ENCODE measurements around the gene EYS.

EYS gene

GRCh38 chr6:64803470-64804166 lies 903.4 kb downstream of the EYS start:
- DNase-seq = no peak

- no peak for DNase-seq
These were observed 914.5 kb downstream of the EYS start for GRCh38 chr6:64792534-64792933.

GRCh38 chr6:64789476-64789875 lies 917.5 kb downstream of the EYS start:
- no peak for DNase-seq

- DNase-seq = no peak
These were observed 920.3 kb downstream of the EYS start for GRCh38 chr6:64786736-64787135.

GRCh38 chr6:64782877-64783276 lies 924.1 kb downstream of the EYS start:
- no peak for DNase-seq

GRCh38 chr6:64777941-64778785 lies 928.9 kb downstream of the EYS start:
- no peak for DNase-seq

- DNase-seq = no peak
These were observed 930.7 kb downstream of the EYS start for GRCh38 chr6:64776359-64776758.

- DNase-seq = no peak
These were observed 932.1 kb downstream of the EYS start for GRCh38 chr6:64774881-64775280.

GRCh38 chr6:64750910-64751309 lies 956.1 kb downstream of the EYS start:
- DNase-seq = no peak

GRCh38 chr6:64737418-64737817 lies 969.6 kb downstream of the EYS start:
- no peak for DNase-seq

GRCh38 chr6:64736421-64736950 lies 970.5 kb downstream of the EYS start:
- no peak for DNase-seq

- no peak for DNase-seq
These were observed 973.6 kb downstream of the EYS start for GRCh38 chr6:64733433-64733832.

GRCh38 chr6:64732888-64733287 lies 974.1 kb downstream of the EYS start:
- DNase-seq = no peak

GRCh38 chr6:64729522-64729921 lies 977.5 kb downstream of the EYS start:
- DNase-seq = no peak

GRCh38 chr6:64727075-64727474 lies 980.0 kb downstream of the EYS start:
- no peak for DNase-seq

- no peak for DNase-seq
These were observed 982.9 kb downstream of the EYS start for GRCh38 chr6:64724091-64724490.

- DNase-seq = no peak
These were observed 983.5 kb downstream of the EYS start for GRCh38 chr6:64723327-64724058.

GRCh38 chr6:64721865-64722264 lies 985.2 kb downstream of the EYS start:
- DNase-seq = no peak

- no peak for DNase-seq
These were observed 989.7 kb downstream of the EYS start for GRCh38 chr6:64717281-64717680.

- DNase-seq = no peak
These were observed 991.4 kb downstream of the EYS start for GRCh38 chr6:64715624-64716023.

- DNase-seq = no peak
These were observed 993.0 kb downstream of the EYS start for GRCh38 chr6:64714073-64714472.

- DNase-seq = no peak
These were observed 993.9 kb downstream of the EYS start for GRCh38 chr6:64713175-64713574.

- no peak for DNase-seq
These were observed 994.4 kb downstream of the EYS start for GRCh38 chr6:64712606-64713005.
